Mesothelial cell of epicardium (in vitro differentiated cells): ENCODE data around the gene RSL24D1. TPM values are rescaled to one million over a fixed set of nuclear protein-coding genes. Genes with fewer than 3 reads are reported as not detected.

Experiments used
- DNase-seq, 2 experiments: peaks; one replicate each; pipeline ENCODE4 v3.0.0; 2021; ENCODE audit warnings: low spot score in 2 of 2; ENCODE audit not compliant: unreplicated experiment in 2 of 2
- H3K27ac Mint-ChIP-seq: 2 replicates; pipeline ENCODE4 v1.8.0; 2021; ENCODE audit warnings: mixed read lengths
- H3K27me3 Mint-ChIP-seq: 2 replicates; pipeline ENCODE4 v1.8.0; 2021; ENCODE audit warnings: low read depth, mixed read lengths
- H3K36me3 Mint-ChIP-seq: 2 replicates; pipeline ENCODE4 v1.8.0; 2021; ENCODE audit warnings: mixed read lengths
- H3K4me1 Mint-ChIP-seq: 2 replicates; pipeline ENCODE4 v1.8.0; 2021; ENCODE audit warnings: mixed read lengths
- H3K4me3 Mint-ChIP-seq: 2 replicates; pipeline ENCODE4 v1.8.0; 2021; ENCODE audit warnings: mild to moderate bottlenecking, moderate library complexity, mixed read lengths
- H3K9me3 Mint-ChIP-seq: 2 replicates; pipeline ENCODE4 v1.8.0; 2021; ENCODE audit warnings: mixed read lengths
- CTCF ChIP-seq: fragments of 200-600 bp; sonication (generic); IDR thresholded peaks from one replicate; pipeline ENCODE4 v1.5.0; 2021; ENCODE audit warnings: antibody characterized with exemption; ENCODE audit not compliant: unreplicated experiment
- total RNA-seq: library from RNA; stranded (reverse); gene quantifications from 3 replicates; pipeline ENCODE4 v1.2.1, GENCODE V29; 2021

Gene RSL24D1
- total RNA-seq, 1 donor from 2014 or later, result 78.8 TPM

GRCh38 chr15:55204464-55204863 lies 7.7 kb upstream of the RSL24D1 start:
- Mint-ChIP-seq H3K27me3 (no peaks in the 10 kb centered on the region), H3K9me3 (peaks cover under 1% of the 10 kb centered on the region), H3K36me3 (peaks cover 2% of the 10 kb centered on the region), H3K4me1 (no peaks in the 10 kb centered on the region), H3K27ac (no peak overlapping the region), H3K4me3 (no peak overlapping the region)
- TF ChIP-seq CTCF, result no peak
- no peak for DNase-seq

DNA sequence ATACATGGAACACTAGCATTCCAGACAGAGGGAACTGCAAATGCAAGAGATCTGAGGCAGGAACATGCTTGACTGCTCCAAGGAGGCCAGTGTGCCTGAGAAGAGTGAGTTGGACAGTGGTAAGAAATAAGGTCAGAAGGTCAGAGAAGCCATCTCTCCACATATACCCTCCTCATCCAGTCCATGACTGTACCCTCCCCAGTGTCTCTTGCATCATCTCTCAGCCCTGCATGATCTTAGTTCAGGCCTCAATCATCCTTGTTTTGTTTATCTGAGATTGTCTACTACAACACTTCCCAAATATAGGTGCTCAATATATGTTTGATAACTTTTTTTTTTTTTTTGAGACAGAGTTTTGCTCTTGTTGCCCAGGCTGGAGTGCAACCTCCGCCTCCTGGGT lies 5.5 kb upstream of the RSL24D1 start:
- H3K36me3 Mint-ChIP-seq, result peaks cover 4% of the 10 kb centered on the region
- no peak overlapping the region for H3K4me3 Mint-ChIP-seq
- no peak overlapping the region for H3K27ac Mint-ChIP-seq
- peaks cover 7% of the 10 kb centered on the region for H3K9me3 Mint-ChIP-seq
- H3K4me1 Mint-ChIP-seq, result no peaks in the 10 kb centered on the region
- no peak for DNase-seq
- TF ChIP-seq CTCF, result no peak
- H3K27me3 Mint-ChIP-seq, result no peaks in the 10 kb centered on the region

- Mint-ChIP-seq H3K27ac (no peak overlapping the region), H3K4me3 (no peak overlapping the region), H3K27me3 (no peaks in the 10 kb centered on the region), H3K4me1 (no peaks in the 10 kb centered on the region), H3K36me3 (peaks cover 2% of the 10 kb centered on the region), H3K9me3 (peaks cover 7% of the 10 kb centered on the region)
- DNase-seq, result no peak
- no peak for TF ChIP-seq CTCF
Observed at GRCh38 chr15:55198706-55199105, 2.0 kb upstream of the RSL24D1 start.

DNA sequence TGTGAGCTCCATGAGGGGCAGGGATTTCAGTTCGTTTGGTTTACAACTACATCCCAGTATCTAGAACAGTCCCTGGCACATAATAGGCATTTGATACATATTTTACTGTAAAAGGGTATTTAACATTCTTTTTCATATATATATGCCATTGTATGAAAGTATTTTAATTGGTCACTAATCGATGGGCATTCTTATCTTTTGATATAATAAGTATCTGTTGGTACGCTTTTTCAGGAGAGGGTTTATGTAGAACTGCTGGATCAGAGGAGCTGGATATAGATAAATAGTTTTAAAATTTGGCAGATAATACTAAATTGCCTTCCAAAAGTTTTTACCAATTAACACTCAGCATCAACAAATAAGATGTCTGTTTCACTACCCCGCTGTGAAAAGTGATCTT lies 978 bp upstream of the RSL24D1 start:
- H3K27ac Mint-ChIP-seq, result no peak overlapping the region
- H3K9me3 Mint-ChIP-seq, result peaks cover 7% of the 10 kb centered on the region
- no peak for DNase-seq
- TF ChIP-seq CTCF, result no peak
- peaks cover 2% of the 10 kb centered on the region for H3K36me3 Mint-ChIP-seq
- H3K4me1 Mint-ChIP-seq, result peaks cover 6% of the 10 kb centered on the region
- no peaks in the 10 kb centered on the region for H3K27me3 Mint-ChIP-seq
- H3K4me3 Mint-ChIP-seq, result no peak overlapping the region

GRCh38 chr15:55197362-55197705 lies 593 bp upstream of the RSL24D1 start:
- DNase-seq, result no peak
- Mint-ChIP-seq H3K27me3 (no peaks in the 10 kb centered on the region), H3K9me3 (peaks cover 7% of the 10 kb centered on the region), H3K4me1 (peaks cover 6% of the 10 kb centered on the region), H3K36me3 (peaks cover 2% of the 10 kb centered on the region), H3K4me3 (no peak overlapping the region), H3K27ac (no peak overlapping the region)
- no peak for TF ChIP-seq CTCF

- no peak for DNase-seq
- Mint-ChIP-seq H3K4me3 (no peak overlapping the region), H3K36me3 (peaks cover 2% of the 10 kb centered on the region), H3K27ac (no peak overlapping the region), H3K27me3 (no peaks in the 10 kb centered on the region), H3K9me3 (peaks cover 7% of the 10 kb centered on the region), H3K4me1 (peaks cover 6% of the 10 kb centered on the region)
- no peak for TF ChIP-seq CTCF
Observed at GRCh38 chr15:55195996-55196395, 745 bp downstream of the RSL24D1 start.
